Uterus (tissue), 2 donors: ENCODE data around the gene SMARCC1.

Experiments
- CTCF ChIP-seq, 4 experiments: fragments of 200-600 bp in 2 of 4; fragments of 450-650 bp in 2 of 4; sonication (generic) in 2 of 4; IDR thresholded peaks; one replicate each; pipeline ENCODE4 v1.5.1; 2016 to 2019; ENCODE audit warnings: antibody characterized with exemption in 4 of 4, mild to moderate bottlenecking in 2 of 4, moderate library complexity in 1 of 4
- POLR2A ChIP-seq, 2 donors: fragments of 450-650 bp; IDR thresholded peaks; one replicate each; pipeline ENCODE4 v1.6.1; 2016; ENCODE audit warnings: antibody characterized with exemption in 2 of 2, mild to moderate bottlenecking in 1 of 2, moderate library complexity in 1 of 2

- TF ChIP-seq CTCF (IDR thresholded peaks at IDR 0.05), result no peak
- TF ChIP-seq POLR2A (IDR thresholded peaks at IDR 0.05), result no peak
Measured at GRCh38 chr3:47622671-47623461, 158.8 kb downstream of the SMARCC1 start.
